Measurements from ENCODE around the gene DNASE2B.

DNASE2B gene

GRCh38 chr1:84374991-84375696 lies 23.1 kb upstream of the DNASE2B start:
- no peak for DNase-seq

- no peak for DNase-seq
Measured at GRCh38 chr1:84376000-84376910, 22.0 kb upstream of the DNASE2B start.

GRCh38 chr1:84377480-84378095 lies 20.7 kb upstream of the DNASE2B start:
- no peak for DNase-seq

- DNase-seq, result no peak
Measured at GRCh38 chr1:84379138-84379916, 19.0 kb upstream of the DNASE2B start.

GRCh38 chr1:84379917-84380180 lies 18.4 kb upstream of the DNASE2B start:
- no peak for DNase-seq

GRCh38 chr1:84382127-84382526 lies 16.2 kb upstream of the DNASE2B start:
- DNase-seq, result no peak

GRCh38 chr1:84385347-84385746 lies 12.9 kb upstream of the DNASE2B start:
- DNase-seq, result no peak

- DNase-seq, result no peak
Measured at GRCh38 chr1:84386716-84387479, 11.4 kb upstream of the DNASE2B start.

- DNase-seq, result no peak
Measured at GRCh38 chr1:84387480-84388163, 10.7 kb upstream of the DNASE2B start.

- DNase-seq, result no peak
Measured at GRCh38 chr1:84390226-84390625, 8.1 kb upstream of the DNASE2B start.

GRCh38 chr1:84401156-84401555 lies 2.9 kb downstream of the DNASE2B start:
- DNase-seq, result no peak

GRCh38 chr1:84402060-84402459 lies 3.8 kb downstream of the DNASE2B start:
- DNase-seq, result no peak

GRCh38 chr1:84402501-84402900 lies 4.2 kb downstream of the DNASE2B start:
- no peak for DNase-seq

GRCh38 chr1:84403347-84403746 lies 5.1 kb downstream of the DNASE2B start:
- no peak for DNase-seq

- no peak for DNase-seq
Measured at GRCh38 chr1:84406346-84406861, 8.1 kb downstream of the DNASE2B start.

- DNase-seq, result no peak
Measured at GRCh38 chr1:84407524-84407923, 9.2 kb downstream of the DNASE2B start.

GRCh38 chr1:84407958-84408422 lies 9.7 kb downstream of the DNASE2B start:
- no peak for DNase-seq

- no peak for DNase-seq
Measured at GRCh38 chr1:84409888-84410287, 11.6 kb downstream of the DNASE2B start.

GRCh38 chr1:84410328-84411095 lies 12.2 kb downstream of the DNASE2B start:
- no peak for DNase-seq

GRCh38 chr1:84412316-84412942 lies 14.1 kb downstream of the DNASE2B start:
- no peak for DNase-seq
